Peyer's patch (tissue), 4 donors: ENCODE data around the gene WNT8A. TPM values are rescaled to one million over a fixed set of nuclear protein-coding genes. Genes with fewer than 3 reads are reported as not detected.
"Not testable (repeated sequence)": the region's sequence is repeated elsewhere in the genome, so short reads cannot be mapped to it uniquely, and the experiment has no call there.

Source experiments
- DNase-seq, 3 donors: peaks; one replicate each; pipeline ENCODE4 v3.0.0-alpha.2; 2017 to 2019
- H3K27ac ChIP-seq, 4 donors: fragments of 200-600 bp; sonication (generic); one replicate each; pipeline ENCODE4 v1.5.1; 2016 to 2019
- H3K27me3 ChIP-seq, 2 donors: fragments of 200-600 bp; sonication (generic); one replicate each; pipeline ENCODE4 v1.5.1; 2019
- H3K36me3 ChIP-seq, 3 donors: fragments of 200-600 bp; sonication (generic); one replicate each; pipeline ENCODE4 v1.5.1; 2016 to 2019
- H3K4me1 ChIP-seq, 4 donors: fragments of 200-600 bp; sonication (generic); one replicate each; pipeline ENCODE4 v1.5.1; 2016 to 2019
- H3K4me3 ChIP-seq, 4 donors: fragments of 200-600 bp; sonication (generic); 1 replicate in 3 of 4; 2 replicates in 1 of 4; pipeline ENCODE4 v1.5.1; 2016 to 2019; ENCODE audit warnings: mild to moderate bottlenecking in 1 of 4
- H3K9me3 ChIP-seq, 4 donors: fragments of 200-600 bp; sonication (generic); one replicate each; pipeline ENCODE4 v1.5.1; 2016 to 2019; ENCODE audit warnings: mild to moderate bottlenecking in 1 of 4
- CTCF ChIP-seq, 6 experiments: fragments of 450-650 bp in 4 of 6; fragments of 200-600 bp in 2 of 6; sonication (generic) in 1 of 6; IDR thresholded peaks; one replicate each; pipeline ENCODE4 v1.5.1; 2017 to 2019; ENCODE audit warnings: antibody characterized with exemption in 6 of 6, mild to moderate bottlenecking in 3 of 6, moderate library complexity in 1 of 6
- POLR2A ChIP-seq, 2 donors: fragments of 450-650 bp; IDR thresholded peaks; one replicate each; pipeline ENCODE4 v1.5.1; 2017; ENCODE audit warnings: antibody characterized with exemption in 2 of 2, mild to moderate bottlenecking in 2 of 2, moderate library complexity in 2 of 2
- total RNA-seq, 4 donors: library from RNA; depleted of rRNA; stranded (reverse); fragments of >200 nt; gene quantifications; one replicate each; pipeline ENCODE4 v1.1.0, GENCODE V29; 2016

WNT8A gene
- total RNA-seq, 4 donors from 2014 or later = not detected

- no peak overlapping the region for H3K27ac ChIP-seq
- H3K9me3 ChIP-seq = no peaks in the 10 kb centered on the region
- no peak overlapping the region for H3K4me3 ChIP-seq
- no peak for DNase-seq
- TF ChIP-seq POLR2A (IDR thresholded peaks at IDR 0.05) = no peak
- TF ChIP-seq CTCF (IDR thresholded peaks at IDR 0.05) = no peak
- no peaks in the 10 kb centered on the region for H3K27me3 ChIP-seq
- no peaks in the 10 kb centered on the region for H3K36me3 ChIP-seq
- H3K4me1 ChIP-seq = no peaks in the 10 kb centered on the region
Measured at GRCh38 chr5:138051441-138052296, 32.2 kb upstream of the WNT8A start.

GRCh38 chr5:138052718-138053117, 31.1 kb upstream of the WNT8A start:
- H3K4me1 ChIP-seq = not testable (repeated sequence)

GRCh38 chr5:138053554-138053953, 30.3 kb upstream of the WNT8A start:
- Histone ChIP-seq H3K27me3 (no peaks in the 10 kb centered on the region), H3K27ac (no peak overlapping the region), H3K36me3 (no peaks in the 10 kb centered on the region), H3K9me3 (no peaks in the 10 kb centered on the region), H3K4me3 (no peak overlapping the region), H3K4me1 (no peaks in the 10 kb centered on the region)
- DNase-seq = peak in 1 of 3 donors; percentile 10
- TF ChIP-seq CTCF (IDR thresholded peaks at IDR 0.05) (no peak), POLR2A (IDR thresholded peaks at IDR 0.05) (no peak)

More at GRCh38 chr5:138052718-138053117, 31.1 kb upstream of the WNT8A start:
- DNase-seq = peak in 1 of 3 donors; percentile 1
- H3K36me3 ChIP-seq, H3K9me3 ChIP-seq, H3K27ac ChIP-seq, H3K27me3 ChIP-seq, H3K4me3 ChIP-seq: not testable (repeated sequence)

GRCh38 chr5:138054206-138054605, 29.6 kb upstream of the WNT8A start:
- H3K4me1 ChIP-seq = no peaks in the 10 kb centered on the region
- H3K4me3 ChIP-seq = no peak overlapping the region
- H3K36me3 ChIP-seq = no peaks in the 10 kb centered on the region
- H3K27me3 ChIP-seq = no peaks in the 10 kb centered on the region
- no peak for TF ChIP-seq CTCF (IDR thresholded peaks at IDR 0.05)
- TF ChIP-seq POLR2A (IDR thresholded peaks at IDR 0.05) = no peak
- DNase-seq = no peak
- H3K9me3 ChIP-seq = no peaks in the 10 kb centered on the region
- H3K27ac ChIP-seq = no peak overlapping the region

- Histone ChIP-seq H3K27me3 (no peaks in the 10 kb centered on the region), H3K4me1 (no peaks in the 10 kb centered on the region), H3K36me3 (no peaks in the 10 kb centered on the region), H3K4me3 (no peak overlapping the region), H3K9me3 (no peaks in the 10 kb centered on the region), H3K27ac (no peak overlapping the region)
- TF ChIP-seq POLR2A (IDR thresholded peaks at IDR 0.05) (no peak), CTCF (IDR thresholded peaks at IDR 0.05) (no peak)
- DNase-seq = peak in 1 of 3 donors; percentile 11
Measured at GRCh38 chr5:138054847-138055558, 28.8 kb upstream of the WNT8A start.

- no peaks in the 10 kb centered on the region for H3K36me3 ChIP-seq
- H3K27ac ChIP-seq = no peak overlapping the region
- no peak overlapping the region for H3K4me3 ChIP-seq
- TF ChIP-seq CTCF (IDR thresholded peaks at IDR 0.05) (no peak), POLR2A (IDR thresholded peaks at IDR 0.05) (no peak)
- H3K9me3 ChIP-seq = no peaks in the 10 kb centered on the region
- H3K27me3 ChIP-seq = no peaks in the 10 kb centered on the region
- no peaks in the 10 kb centered on the region for H3K4me1 ChIP-seq
- no peak for DNase-seq
Measured at GRCh38 chr5:138064526-138064925, 19.3 kb upstream of the WNT8A start.
